ENCODE data around the gene PRRT1. TPM values are rescaled to one million over a fixed set of nuclear protein-coding genes. Genes with fewer than 3 reads are reported as not detected.

PRRT1 gene
- total RNA-seq, 1 donor from 2014 or later, result 2.1 TPM

DNA sequence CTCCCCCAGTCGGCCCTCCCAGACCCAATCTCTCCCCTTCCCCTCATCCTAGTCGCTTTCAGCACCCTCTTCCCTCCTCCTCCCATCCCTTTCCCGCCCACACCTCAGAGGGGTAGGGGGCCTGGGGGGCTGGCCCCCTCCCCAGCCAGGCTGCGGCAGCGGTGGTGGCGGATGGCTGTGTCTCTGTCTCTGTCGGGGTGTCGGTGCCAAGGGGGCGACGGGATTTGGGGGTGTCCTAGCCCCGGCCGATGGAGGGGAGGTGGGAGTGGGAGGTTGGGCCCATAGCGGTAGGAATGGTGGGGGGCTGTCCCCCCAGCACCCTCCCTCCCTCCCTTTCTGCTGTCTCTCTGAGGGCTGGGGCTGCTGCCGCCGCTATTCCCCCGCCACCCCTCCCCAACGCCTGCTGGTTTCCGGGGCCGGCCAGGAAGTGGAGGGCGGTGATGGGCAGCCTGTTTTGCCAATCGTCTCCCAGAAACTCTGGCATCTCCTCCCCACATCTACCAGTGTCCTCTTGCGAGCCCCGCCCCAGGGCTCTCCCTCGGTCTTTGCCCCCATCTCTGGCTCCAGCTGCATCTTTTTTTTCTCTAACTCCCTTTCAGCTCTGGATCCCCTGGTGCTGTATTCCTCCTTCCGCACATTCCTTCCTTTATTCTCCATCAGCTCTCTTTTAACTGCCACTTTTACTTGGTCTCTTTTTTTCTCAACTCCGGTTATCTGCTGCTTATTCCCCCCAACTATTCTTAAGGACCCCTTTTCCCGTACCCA is 24.2 kb upstream of the PRRT1 start, which contains the start of gene AGPAT1:
Gene AGPAT1, minus strand, starts transcription at position 374 of the 765 bp plus-strand sequence. CDS start 4,588 bp downstream, outside the sequence.
- H3K4me1 Mint-ChIP-seq (ENCODE audit: unreplicated experiment), result peaks cover 71% of the 10 kb centered on the region
- peak within 1 kb of the TSS; percentile 95 for H3K27ac Mint-ChIP-seq (ENCODE audit: unreplicated experiment)
- H3K4me3 Mint-ChIP-seq (ENCODE audit: unreplicated experiment), result peak within 1 kb of the TSS; percentile 98
- peaks cover 9% of the 10 kb centered on the region for H3K27me3 Mint-ChIP-seq (ENCODE audit: unreplicated experiment)
- H3K36me3 Mint-ChIP-seq (ENCODE audit: low read depth, unreplicated experiment), result peaks cover 10% of the 10 kb centered on the region
- no peaks in the 10 kb centered on the region for H3K9me3 Mint-ChIP-seq (ENCODE audit: unreplicated experiment)
- no peak for TF ChIP-seq CTCF (IDR thresholded peaks at IDR 0.05; ENCODE audit: unreplicated experiment)
- DNase-seq (ENCODE audit: low spot score), result peak; percentile 88

DNA sequence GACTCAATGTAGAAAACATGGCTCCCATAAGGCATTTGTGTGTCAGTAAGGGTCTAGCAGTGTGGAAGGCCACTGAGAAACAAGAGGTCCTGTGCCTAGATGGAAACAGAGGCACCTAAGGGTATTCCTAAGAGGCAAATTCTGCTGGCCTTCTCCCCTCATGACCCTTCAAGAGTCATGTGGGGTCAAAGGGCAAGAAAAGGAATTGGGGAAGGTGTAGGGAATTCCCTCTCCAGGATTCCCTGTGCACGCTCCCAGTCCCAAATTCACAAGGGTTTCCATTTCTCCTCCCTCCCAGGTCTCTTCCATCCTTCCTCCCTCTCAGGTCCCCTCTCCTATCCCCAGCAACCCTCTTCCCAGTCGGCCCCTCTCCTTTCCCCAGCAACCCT is 23.6 kb upstream of the PRRT1 start:
- Mint-ChIP-seq H3K4me1 (ENCODE audit: unreplicated experiment) (peaks cover 65% of the 10 kb centered on the region), H3K27me3 (ENCODE audit: unreplicated experiment) (peaks cover 8% of the 10 kb centered on the region), H3K9me3 (ENCODE audit: unreplicated experiment) (no peaks in the 10 kb centered on the region), H3K27ac (ENCODE audit: unreplicated experiment) (peak overlapping the region; percentile 94), H3K36me3 (ENCODE audit: low read depth, unreplicated experiment) (peaks cover 10% of the 10 kb centered on the region), H3K4me3 (ENCODE audit: unreplicated experiment) (peak overlapping the region; percentile 96)
- no peak for DNase-seq (ENCODE audit: low spot score)
- TF ChIP-seq CTCF (IDR thresholded peaks at IDR 0.05; ENCODE audit: unreplicated experiment), result no peak

- Mint-ChIP-seq H3K36me3 (ENCODE audit: low read depth, unreplicated experiment) (peaks cover 16% of the 10 kb centered on the region), H3K27me3 (ENCODE audit: unreplicated experiment) (peaks cover 8% of the 10 kb centered on the region), H3K4me3 (ENCODE audit: unreplicated experiment) (peak overlapping the region; percentile 73), H3K4me1 (ENCODE audit: unreplicated experiment) (peaks cover 59% of the 10 kb centered on the region), H3K9me3 (ENCODE audit: unreplicated experiment) (no peaks in the 10 kb centered on the region), H3K27ac (ENCODE audit: unreplicated experiment) (no peak overlapping the region)
- no peak for DNase-seq (ENCODE audit: low spot score)
- TF ChIP-seq CTCF (IDR thresholded peaks at IDR 0.05; ENCODE audit: unreplicated experiment), result no peak
Measured at GRCh38 chr6:32174416-32174815, 22.7 kb upstream of the PRRT1 start.

DNA sequence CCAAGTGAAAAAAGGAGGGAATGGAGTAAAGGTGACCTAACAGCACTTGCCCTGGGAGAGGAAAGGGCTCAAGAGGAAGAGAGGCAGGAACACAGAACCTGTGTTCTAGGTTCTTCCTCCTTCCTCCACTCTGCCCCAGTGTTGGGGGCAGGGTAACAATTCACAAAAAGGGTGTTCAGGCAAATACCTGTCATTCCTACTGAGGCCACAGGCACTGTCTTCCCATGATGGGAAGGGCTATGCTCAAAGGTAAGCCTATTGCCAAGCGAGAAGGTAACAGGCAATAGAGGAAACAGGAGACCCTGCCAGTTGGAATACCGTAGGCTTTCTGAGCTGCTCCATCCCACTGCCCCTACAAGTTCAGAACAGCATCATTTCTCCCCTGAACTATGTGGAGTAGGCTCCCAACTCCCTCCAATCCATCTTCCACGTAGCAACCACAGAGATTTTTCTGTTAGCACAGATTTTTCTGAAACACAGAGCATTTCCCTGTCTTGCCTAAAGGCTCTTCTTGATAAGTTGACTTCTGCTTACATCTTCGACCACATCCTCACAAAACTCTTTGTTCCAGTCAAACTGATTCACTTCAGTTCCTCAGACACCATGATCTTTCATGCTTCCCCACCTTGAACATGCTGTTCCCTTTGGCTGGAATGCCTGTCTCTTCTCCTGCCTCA is 21.4 kb upstream of the PRRT1 start:
- peak overlapping the region; percentile 76 for H3K27ac Mint-ChIP-seq (ENCODE audit: unreplicated experiment)
- H3K4me3 Mint-ChIP-seq (ENCODE audit: unreplicated experiment), result peak overlapping the region; percentile 57
- no peaks in the 10 kb centered on the region for H3K9me3 Mint-ChIP-seq (ENCODE audit: unreplicated experiment)
- no peak for DNase-seq (ENCODE audit: low spot score)
- H3K4me1 Mint-ChIP-seq (ENCODE audit: unreplicated experiment), result peaks cover 50% of the 10 kb centered on the region
- H3K27me3 Mint-ChIP-seq (ENCODE audit: unreplicated experiment), result peaks cover 5% of the 10 kb centered on the region
- TF ChIP-seq CTCF (IDR thresholded peaks at IDR 0.05; ENCODE audit: unreplicated experiment), result no peak
- H3K36me3 Mint-ChIP-seq (ENCODE audit: low read depth, unreplicated experiment), result peaks cover 18% of the 10 kb centered on the region

- peak overlapping the region; percentile 73 for H3K4me3 Mint-ChIP-seq (ENCODE audit: unreplicated experiment)
- H3K9me3 Mint-ChIP-seq (ENCODE audit: unreplicated experiment), result no peaks in the 10 kb centered on the region
- TF ChIP-seq CTCF (IDR thresholded peaks at IDR 0.05; ENCODE audit: unreplicated experiment), result no peak
- no peak for DNase-seq (ENCODE audit: low spot score)
- H3K36me3 Mint-ChIP-seq (ENCODE audit: low read depth, unreplicated experiment), result peaks cover 26% of the 10 kb centered on the region
- peaks cover 41% of the 10 kb centered on the region for H3K4me1 Mint-ChIP-seq (ENCODE audit: unreplicated experiment)
- peaks cover 11% of the 10 kb centered on the region for H3K27me3 Mint-ChIP-seq (ENCODE audit: unreplicated experiment)
- H3K27ac Mint-ChIP-seq (ENCODE audit: unreplicated experiment), result peak overlapping the region; percentile 72
Measured at GRCh38 chr6:32171234-32171633, 19.5 kb upstream of the PRRT1 start.

All from endothelial cell (in vitro differentiated cells).